GM12892 (cell line): ENCODE data around the gene ANG.

Source experiments
- DNase-seq: peaks from one replicate; pipeline ENCODE4 v3.0.0; 2011; ENCODE audit not compliant: insufficient read length
- FAIRE-seq: peaks from 2 replicates; lab custom pipeline; 2011; peaks lifted over from hg19 to GRCh38; lab: Jason Lieb, UNC
- POLR2A ChIP-seq: IDR thresholded peaks from 2 replicates; pipeline ENCODE4 v1.6.1; 2011; ENCODE audit warnings: low read depth, low read length, control low read depth
- POLR2AphosphoS5 ChIP-seq: IDR thresholded peaks from 2 replicates; pipeline ENCODE4 v1.6.1; 2011; ENCODE audit warnings: low read depth, low read length, control low read depth
- TAF1 ChIP-seq: IDR thresholded peaks from 2 replicates; pipeline ENCODE4 v1.6.1; 2011; ENCODE audit warnings: low read depth, mild to moderate bottlenecking, control low read depth, low read length, borderline replicate concordance

The ANG gene

DNA sequence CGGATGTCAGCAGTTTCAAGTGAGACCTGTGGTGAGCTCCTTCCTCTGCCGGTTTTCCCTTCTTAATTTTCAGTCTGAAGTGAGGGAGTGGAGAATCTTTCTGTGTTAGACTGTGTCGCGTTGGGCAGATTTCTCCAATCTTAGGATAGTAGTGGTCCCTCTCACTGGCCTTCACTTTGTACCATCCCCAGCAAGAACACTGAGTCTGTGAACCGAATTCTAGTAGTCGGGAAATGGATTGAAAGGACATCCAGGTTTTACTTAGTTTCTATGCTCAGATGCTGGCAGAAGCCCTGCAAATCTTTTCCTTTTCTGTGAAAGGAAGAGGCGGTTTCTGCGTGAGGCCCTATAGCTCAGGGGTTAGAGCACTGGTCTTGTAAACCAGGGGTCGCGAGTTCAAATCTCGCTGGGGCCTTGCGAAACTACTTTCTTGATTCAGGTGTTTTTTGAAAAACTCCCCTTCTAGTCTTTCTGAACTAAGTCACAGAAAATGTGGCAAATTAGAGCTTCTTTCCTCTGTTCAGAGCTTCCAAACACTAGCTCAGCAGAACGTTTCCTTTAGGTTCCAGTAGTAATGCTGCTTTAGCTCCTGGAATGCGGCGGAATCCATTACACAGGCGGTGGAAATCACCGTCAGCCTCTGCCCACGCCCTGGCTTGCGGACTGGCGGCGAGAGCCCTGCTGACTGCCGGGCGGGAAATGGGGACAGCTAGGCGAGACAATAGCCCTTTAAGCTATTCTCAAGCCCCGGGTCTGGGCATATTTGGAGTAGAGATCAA lies 7.0 kb upstream of the ANG start:
- FAIRE-seq: peak; percentile 77

DNA sequence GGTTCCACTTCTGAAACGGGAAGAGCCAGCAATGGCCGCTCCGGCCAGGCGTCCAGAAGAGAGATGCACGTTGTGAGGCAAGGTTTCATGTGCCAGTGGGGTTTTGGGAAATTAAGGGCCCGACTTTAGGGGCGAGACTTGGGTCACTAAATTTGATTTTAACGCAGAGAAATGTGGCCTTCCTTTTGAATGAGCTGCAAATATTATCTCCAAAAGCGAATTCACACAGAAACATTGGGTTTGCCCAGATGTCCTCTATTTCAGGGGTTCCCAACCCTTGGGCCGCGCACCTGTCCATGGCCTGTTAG lies 6.5 kb upstream of the ANG start:
- FAIRE-seq (no peak), DNase-seq (no peak)
- TF ChIP-seq TAF1 (no peak), POLR2A (no peak), POLR2AphosphoS5 (no peak)

More for the DNA sequence above, 7.0 kb upstream of the ANG start:
- no peak for DNase-seq
- TF ChIP-seq TAF1: no peak
- TF ChIP-seq POLR2A: no peak
- no peak; the same call in 1 of the 2 replicates for TF ChIP-seq POLR2AphosphoS5

DNA sequence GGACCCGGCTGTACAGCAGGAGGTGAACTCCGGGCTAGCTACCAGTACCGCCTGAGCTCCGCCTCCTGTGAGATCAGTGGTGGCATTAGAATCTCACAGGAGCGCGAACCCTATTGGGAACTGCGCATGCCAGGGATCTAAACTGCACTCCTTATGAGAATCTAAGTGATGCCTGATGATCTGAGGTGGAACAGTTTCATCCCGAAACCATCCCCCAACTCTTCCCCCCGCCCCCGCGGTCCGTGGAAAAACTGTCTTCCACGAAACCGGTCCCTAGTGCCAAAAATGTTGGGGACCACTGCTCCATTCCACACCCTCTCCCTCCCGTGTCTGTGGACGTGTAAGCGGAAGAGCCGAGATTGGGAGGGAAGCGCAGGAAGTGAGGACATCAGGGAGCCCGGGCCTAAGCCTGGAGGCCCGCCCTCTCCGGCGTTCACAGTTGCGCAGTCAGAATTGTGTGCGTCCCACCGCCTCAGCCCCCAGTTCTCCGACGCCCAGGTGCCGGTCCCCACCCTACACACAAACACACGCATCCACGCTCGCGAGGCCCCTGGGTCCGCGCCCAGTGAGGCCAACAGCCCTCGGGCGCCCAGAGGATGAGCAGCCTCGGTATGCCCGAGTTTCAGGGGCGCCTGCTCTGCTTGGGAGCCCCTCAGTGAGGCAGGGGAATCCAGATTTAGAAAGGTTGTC lies 6.0 kb upstream of the ANG start:
- TF ChIP-seq POLR2AphosphoS5 (peak; percentile 86), TAF1 (peak; percentile 28; the same call in 1 of the 2 replicates), POLR2A (peak; percentile 87)
- FAIRE-seq: peak; percentile 80
- peak; percentile 58 for DNase-seq

DNA sequence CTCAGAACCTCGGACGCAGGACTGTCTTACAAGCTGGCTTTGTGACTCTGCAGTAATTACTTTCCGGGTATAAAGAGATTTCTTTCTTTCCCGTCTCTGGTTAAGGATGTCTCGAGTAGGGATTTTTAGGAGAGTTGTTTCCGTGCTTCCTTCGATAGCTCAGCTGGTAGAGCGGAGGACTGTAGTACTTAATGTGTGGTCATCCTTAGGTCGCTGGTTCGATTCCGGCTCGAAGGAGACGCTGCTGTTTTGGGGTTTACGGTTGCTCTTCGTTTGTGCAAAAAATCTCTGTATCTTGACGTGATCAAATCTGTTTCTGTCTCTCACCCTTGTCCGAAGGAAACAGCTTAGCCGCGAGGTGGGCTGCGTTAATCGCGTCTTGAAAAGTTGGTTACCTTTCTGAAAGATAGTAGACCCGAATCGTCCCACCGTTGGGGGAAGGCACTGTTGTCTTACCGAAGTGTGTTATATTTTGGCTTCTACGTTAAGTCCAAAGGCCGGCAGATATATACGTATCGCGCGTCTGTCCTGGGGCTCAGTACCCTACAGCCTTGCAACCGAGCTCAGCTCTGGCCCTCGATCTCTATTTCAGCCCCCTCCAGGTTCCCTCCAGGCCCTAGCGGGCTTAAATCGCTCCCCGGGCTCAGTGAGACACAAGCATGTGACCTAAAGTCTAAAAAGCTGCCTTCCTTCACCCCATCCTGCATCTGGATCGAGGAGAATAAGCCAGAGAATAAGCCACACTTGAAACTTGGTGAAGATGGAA lies 5.3 kb upstream of the ANG start:
- peak; percentile 92 for FAIRE-seq
- DNase-seq: no peak
- TF ChIP-seq POLR2AphosphoS5 (no peak), POLR2A (no peak), TAF1 (no peak)

DNA sequence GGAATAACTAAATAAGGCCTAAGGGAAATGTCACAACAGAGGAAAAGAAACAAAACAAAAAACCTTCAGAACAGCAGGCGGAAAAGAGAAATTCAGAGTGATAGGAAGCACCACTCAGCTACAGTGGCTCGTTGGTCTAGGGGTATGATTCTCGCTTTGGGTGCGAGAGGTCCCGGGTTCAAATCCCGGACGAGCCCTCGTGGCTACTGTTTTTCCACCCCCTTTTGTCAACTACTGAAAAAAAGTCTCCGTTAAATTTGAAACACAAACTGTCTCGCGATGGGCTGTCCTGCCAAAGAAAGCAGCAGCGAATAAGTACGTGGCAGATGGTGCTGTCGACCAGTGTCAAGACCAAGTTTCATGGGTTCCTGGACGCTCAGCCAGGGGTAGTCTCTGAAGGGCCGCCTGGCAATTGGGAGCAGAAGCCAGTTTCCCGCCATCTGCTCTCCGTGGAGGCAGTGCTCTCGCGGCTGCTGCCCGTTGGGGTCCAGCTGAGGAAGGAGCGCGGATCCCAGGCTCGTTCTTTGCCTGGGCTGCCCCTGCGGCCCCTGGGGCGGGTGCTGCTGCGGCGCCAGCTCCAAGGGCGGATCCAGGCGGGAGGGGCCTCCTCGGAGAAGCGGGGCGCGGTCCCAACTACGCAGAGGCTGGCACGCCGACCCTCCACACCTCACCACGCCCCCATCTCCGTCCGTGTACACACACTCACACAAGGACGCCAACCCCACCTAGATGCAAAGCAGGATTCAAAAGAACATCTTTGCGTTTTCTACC lies 4.5 kb upstream of the ANG start, which contains the start of gene RNASE4:
TSS of gene RNASE4 (plus strand) at position 670 of the 771 bp plus-strand sequence. CDS start 14,812 bp downstream, outside the sequence.
- FAIRE-seq (peak; percentile 67), DNase-seq (peak; percentile 40)
- TF ChIP-seq POLR2AphosphoS5 (no peak), POLR2A (peak; percentile 39; the same call in 1 of the 2 replicates), TAF1 (no peak)

DNA sequence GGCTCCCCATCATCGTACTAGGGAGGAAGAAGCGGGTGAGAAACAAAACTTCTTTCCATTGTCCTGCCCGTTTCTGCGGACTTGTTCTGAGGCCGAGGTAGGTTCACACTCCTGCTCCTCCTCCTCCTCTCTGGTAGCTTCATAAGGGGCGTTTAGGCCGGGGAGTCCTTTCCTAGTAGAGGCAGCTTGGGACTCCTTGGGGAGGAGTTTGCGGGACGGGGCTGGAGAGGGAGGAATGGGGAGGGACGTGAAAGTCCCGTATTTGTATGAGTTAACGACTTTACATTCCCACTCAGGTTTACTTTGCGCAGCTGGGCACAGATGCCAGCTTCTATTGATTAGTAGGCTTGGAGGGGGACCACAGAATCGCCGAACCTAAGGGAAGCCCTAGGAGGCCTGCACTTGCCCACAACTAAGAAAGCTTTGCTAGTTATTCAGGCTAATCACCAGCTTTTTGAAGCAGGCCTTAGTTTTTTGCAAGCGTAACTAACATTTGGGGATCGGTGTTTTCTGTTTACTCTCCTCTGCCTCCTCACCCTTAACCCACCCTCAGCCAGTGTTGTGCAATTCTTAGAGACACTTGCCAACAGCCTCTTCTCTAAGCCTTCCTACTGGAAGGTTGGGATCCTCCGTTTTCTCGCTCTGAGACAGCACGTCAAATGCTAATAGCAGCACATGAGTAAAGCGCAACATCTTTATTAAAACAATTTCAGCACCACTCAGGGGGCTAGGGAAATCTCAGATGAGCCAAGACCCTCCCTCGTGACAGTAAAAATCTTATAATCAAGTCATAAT lies 3.7 kb upstream of the ANG start:
- TF ChIP-seq POLR2A (no peak), POLR2AphosphoS5 (no peak), TAF1 (no peak)
- FAIRE-seq (no peak), DNase-seq (no peak)

DNA sequence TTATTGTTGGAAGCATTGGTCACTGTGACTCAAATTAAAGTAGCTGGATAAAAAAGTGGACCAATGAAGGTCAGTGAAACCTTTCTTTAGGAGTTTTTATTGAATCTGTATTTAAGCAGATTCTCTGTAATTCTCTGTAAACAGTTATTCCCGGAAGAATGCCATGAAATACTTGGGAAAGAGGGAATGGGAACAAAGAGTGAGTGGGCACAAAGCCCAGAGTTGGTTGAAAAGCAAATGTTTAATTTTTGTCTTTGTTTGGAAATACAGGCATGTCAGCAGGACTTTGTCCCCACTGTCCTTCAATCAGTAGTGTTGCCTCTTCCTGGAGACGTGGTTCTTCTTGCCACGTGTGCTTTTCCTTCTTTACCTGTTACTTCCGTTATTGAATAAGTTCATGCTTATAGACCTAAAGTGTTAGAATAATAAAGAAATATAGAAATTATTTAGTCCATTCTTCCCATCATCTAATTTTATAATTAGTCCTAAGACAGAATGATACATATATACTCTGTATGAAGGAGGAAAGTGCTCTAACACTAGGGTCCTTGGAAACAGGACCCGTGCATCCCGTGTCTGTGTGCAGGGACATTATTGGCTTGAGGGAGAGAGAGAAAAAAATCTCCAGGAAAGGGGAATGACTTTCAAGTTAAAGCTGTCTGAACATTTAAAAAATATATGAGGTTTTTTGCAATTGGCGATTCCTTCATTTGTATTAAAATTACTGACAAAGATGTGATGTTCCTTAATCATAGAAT lies 2.0 kb upstream of the ANG start:
- FAIRE-seq (no peak), DNase-seq (no peak)
- TF ChIP-seq POLR2AphosphoS5: no peak
- TF ChIP-seq TAF1: no peak
- no peak for TF ChIP-seq POLR2A

DNA sequence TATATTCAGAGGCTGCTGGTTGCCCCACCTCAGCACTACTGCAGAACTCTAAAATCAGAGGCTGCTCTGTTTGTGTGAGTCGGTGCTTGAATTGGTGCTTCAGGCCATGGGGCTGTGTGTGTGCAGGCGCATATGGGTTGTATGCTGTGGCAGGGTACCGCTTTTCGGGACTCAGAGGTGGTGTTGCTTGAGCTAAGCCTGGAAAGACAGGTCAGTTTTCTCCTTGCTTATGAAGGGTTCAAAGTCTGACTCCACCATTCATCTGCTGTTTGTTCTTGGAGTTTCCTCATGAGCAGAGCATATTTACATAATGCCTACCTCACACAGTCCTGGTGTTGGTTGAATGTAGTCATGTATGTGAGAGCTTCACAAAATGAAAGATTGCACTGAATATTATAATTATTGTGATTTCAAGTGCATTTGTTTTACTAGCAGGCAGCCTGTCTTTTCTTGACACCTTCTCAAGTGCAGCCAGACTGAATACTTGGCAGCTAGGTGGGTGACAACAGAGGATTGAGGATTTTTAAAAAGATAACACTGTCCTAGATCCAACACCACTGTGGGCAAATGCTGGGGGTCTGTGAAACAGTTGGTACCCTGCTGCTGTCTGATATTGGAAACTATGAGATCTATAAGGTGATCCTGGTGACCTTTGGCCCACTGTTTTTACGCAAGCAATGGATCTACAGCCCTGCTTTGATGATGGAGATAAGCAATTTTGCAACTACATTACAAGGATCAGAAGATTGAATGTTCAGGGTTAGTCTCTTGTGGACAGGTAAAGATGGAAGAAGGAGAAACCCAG lies 1.0 kb upstream of the ANG start:
- no peak for TF ChIP-seq POLR2A
- no peak for TF ChIP-seq POLR2AphosphoS5
- no peak for TF ChIP-seq TAF1
- no peak for FAIRE-seq

More for the DNA sequence above, 1.0 kb upstream of the ANG start:
- no peak for DNase-seq
